Activated naive CD8-positive, alpha-beta T cell treated with anti-CD3 and anti-CD28 coated beads, Interleukin-2, amount 10 ng/mL, durations not matched to agents 7 days and 5 days (primary cell): Measurements from ENCODE around the gene RPUSD1. TPM values are rescaled to one million over a fixed set of nuclear protein-coding genes. Genes with fewer than 3 reads are reported as not detected.

Experiments
- microRNA-seq: library from miRNA; unstranded; fragments of <30 nt; microRNA quantifications from one replicate; pipeline ENCODE4 v1.2.0, GENCODE V29; 2022
- total RNA-seq, 2 experiments: library from RNA; stranded (reverse); gene quantifications; one replicate each; pipeline ENCODE4 v1.2.3, GENCODE V29; 2021

Gene RPUSD1
- total RNA-seq, 2 experiments from 2014 or later = 25.1 to 26.6 TPM

Small RNA genes lying within 50 kb of the gene (microRNA-seq; reads per million reads assigned to microRNA genes)
- not detected for gene MIR662

Other genes starting within 250 kb of the RPUSD1 start
- not detected for gene PRR35, start 228.0 kb downstream of the RPUSD1 start, total RNA-seq
- 1 to 10 TPM; 3.0 to 3.6 TPM for gene NHLRC4, start 221.4 kb downstream of the RPUSD1 start, total RNA-seq
- gene PIGQ, start 218.4 kb downstream of the RPUSD1 start, total RNA-seq = 10 to 100 TPM; 46.3 to 54.3 TPM
- gene RAB40C, start 198.3 kb downstream of the RPUSD1 start, total RNA-seq = 10 to 100 TPM; 15.1 to 18.2 TPM
- gene WFIKKN1, start 157.4 kb downstream of the RPUSD1 start, total RNA-seq = under 1 TPM; 0.47 to 0.60 TPM
- 10 to 100 TPM; 75.7 to 81.2 TPM for gene METTL26, start 152.1 kb downstream of the RPUSD1 start, total RNA-seq
- gene MCRIP2, start 146.6 kb downstream of the RPUSD1 start, total RNA-seq = 10 to 100 TPM; 35.4 to 43.0 TPM
- 10 to 100 TPM; 73.2 to 79.1 TPM for gene WDR90, start 139.0 kb downstream of the RPUSD1 start, total RNA-seq
- 100 to 1,000 TPM; 173 to 183 TPM for gene RHOT2, start 120.2 kb downstream of the RPUSD1 start, total RNA-seq
- gene RHBDL1, start 112.7 kb downstream of the RPUSD1 start, total RNA-seq = 1 to 10 TPM; 1.1 to 1.7 TPM
- 10 to 100 TPM; 74.3 to 93.3 TPM for gene STUB1, start 108.0 kb downstream of the RPUSD1 start, total RNA-seq
- 10 to 100 TPM; 34.0 to 38.3 TPM for gene JMJD8, start 104.0 kb downstream of the RPUSD1 start, total RNA-seq
- gene WDR24, start 98.0 kb downstream of the RPUSD1 start, total RNA-seq = 10 to 100 TPM; 18.7 to 20.3 TPM
- gene FBXL16, start 82.6 kb downstream of the RPUSD1 start, total RNA-seq = 10 to 100 TPM; 15.9 to 21.8 TPM
- gene METRN, start 73.3 kb downstream of the RPUSD1 start, total RNA-seq = 10 to 100 TPM; 10.0 to 12.4 TPM
- gene ANTKMT, start 67.2 kb downstream of the RPUSD1 start, total RNA-seq = 10 to 100 TPM; 21.6 to 23.2 TPM
- gene CCDC78, start 61.9 kb downstream of the RPUSD1 start, total RNA-seq = 1 to 10 TPM; 5.8 to 6.1 TPM
- gene HAGHL, start 61.3 kb downstream of the RPUSD1 start, total RNA-seq = 10 to 100 TPM; 25.8 to 34.2 TPM
- 10 to 100 TPM; 39.6 to 42.4 TPM for gene CIAO3, start 47.4 kb downstream of the RPUSD1 start, total RNA-seq
- gene MSLN, start 27.6 kb downstream of the RPUSD1 start, total RNA-seq = not detected
- gene CHTF18, start 239 bp upstream of the RPUSD1 start, total RNA-seq = 10 to 100 TPM; 92.8 to 94.2 TPM
- not detected for gene GNG13, start 12.4 kb upstream of the RPUSD1 start, total RNA-seq
- gene LMF1, start 182.6 kb upstream of the RPUSD1 start, total RNA-seq = 10 to 100 TPM; 26.6 to 31.3 TPM
- gene SOX8, start 193.4 kb upstream of the RPUSD1 start, total RNA-seq = under 1 TPM; 0.50 to 0.60 TPM